ENCODE data around the gene RBM22. TPM values are rescaled to one million over a fixed set of nuclear protein-coding genes. Genes with fewer than 3 reads are reported as not detected.

Gene RBM22
- total and polyA plus RNA-seq, 2 of the 4 experiments (the other 2 are of a cell fraction), result 26.2 to 34.2 TPM

DNA sequence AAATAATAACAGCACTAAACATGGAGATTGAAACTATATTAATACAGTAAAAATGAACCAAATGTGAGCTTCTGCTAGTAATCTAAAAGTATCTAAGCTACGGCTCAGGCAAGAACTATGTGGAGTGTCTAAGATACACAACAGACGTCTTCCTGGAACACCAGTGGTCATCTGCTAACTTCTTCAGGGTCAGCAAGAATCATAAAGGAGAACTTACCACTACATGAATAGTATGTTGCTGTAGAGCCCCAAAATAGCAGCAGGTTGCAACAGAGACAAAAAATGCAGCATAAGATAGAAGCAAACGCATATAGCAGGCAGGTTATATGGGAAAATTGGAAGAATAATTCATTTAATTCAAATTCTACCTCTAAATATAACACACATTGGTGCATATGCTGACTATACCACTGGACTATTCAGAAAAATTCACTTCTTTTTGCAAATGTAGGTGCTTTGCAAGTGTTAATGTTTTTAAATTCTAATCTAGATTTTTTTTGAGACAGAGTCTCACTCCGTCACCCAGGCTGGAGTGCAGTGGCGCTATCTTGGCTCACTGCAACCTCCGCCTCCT lies 30.9 kb upstream of the RBM22 start:
- Histone ChIP-seq H3K18ac (ENCODE audit: low read depth, low read length) (no peak overlapping the region), H3K27me3 (ENCODE audit: control insufficient read depth, insufficient read depth, low read length) (no peaks in the 10 kb centered on the region), H2AK5ac (ENCODE audit: low read depth, low read length) (no peak overlapping the region), H3K56ac (ENCODE audit: extremely low read depth, insufficient read depth, low read length) (no peak overlapping the region), H2AFZ (replicated peaks; ENCODE audit: low read length, poor library complexity) (no peak overlapping the region), H3K4me3 (ENCODE audit: insufficient read depth, low read depth, low read length) (no peak overlapping the region), H2BK15ac (ENCODE audit: low read depth, low read length) (no peak overlapping the region), H4K8ac (ENCODE audit: low read depth in 2 of 2, low read length in 2 of 2) (no peak overlapping the region), H3K23ac (ENCODE audit: low read depth, low read length) (no peak overlapping the region), H4K5ac (ENCODE audit: low read depth, low read length) (no peak overlapping the region), H2BK5ac (ENCODE audit: low read depth, low read length, poor library complexity, severe bottlenecking) (no peak overlapping the region), H3K27ac (ENCODE audit: insufficient read depth, low read length) (no peak overlapping the region), H3K4me1 (ENCODE audit: control insufficient read depth, insufficient read depth, low read length) (no peaks in the 10 kb centered on the region), H3K4ac (ENCODE audit: low read depth, low read length) (no peak overlapping the region), H3K14ac (replicated peaks; ENCODE audit: low read depth, low read length) (no peak overlapping the region), H3K9me1 (ENCODE audit: insufficient read depth, low read length) (no peaks in the 10 kb centered on the region), H2BK120ac (ENCODE audit: low read depth, low read length) (no peak overlapping the region), H3K9ac (ENCODE audit: low read depth, low read length) (no peak overlapping the region), H2BK20ac (ENCODE audit: low read depth, low read length) (no peak overlapping the region), H3K4me2 (ENCODE audit: low read depth, low read length) (no peak overlapping the region), H2AK9ac (replicated peaks; ENCODE audit: low read depth, low read length, poor library complexity) (no peak overlapping the region), H4K91ac (ENCODE audit: insufficient read depth, low read depth, low read length) (no peak overlapping the region), H4K20me1 (ENCODE audit: insufficient read depth, low read length) (peaks cover 13% of the 10 kb centered on the region), H3K79me1 (ENCODE audit: low read depth in 1 of 2, low read length in 2 of 2) (peaks cover 26 to 28% of the 10 kb centered on the region in 2 experiments), H3K9me3 (ENCODE audit: control insufficient read depth, insufficient read depth, low read length) (peaks cover 4% of the 10 kb centered on the region; the same call in 1 of the 2 replicates), H3K36me3 (ENCODE audit: control insufficient read depth, insufficient read depth, low read length) (peaks cover 37% of the 10 kb centered on the region)
- BruUV-seq (replicated peaks), result no TSS peak
- dilution Hi-C loops (cut with HindIII; ENCODE audit: low sequenced_read_pairs, unreplicated experiment), result no loop called here
- DNase-seq (no peak), ATAC-seq (ENCODE audit: low read depth) (no peak)
- 93% methylated on average over 3 of the region's 6 CpGs; no CpG with 5 or more reads in 1 of the 2 experiments for WGBS, 2 experiments (ENCODE audit: extremely low coverage in 2 of 2, insufficient read length in 1 of 2)
- TF ChIP-seq POLR2A (IDR thresholded peaks at IDR 0.05; ENCODE audit: low read depth, low read length) (no peak), BHLHE40 (IDR thresholded peaks at IDR 0.05; ENCODE audit: low read depth, low read length) (no peak), MXI1 (IDR thresholded peaks at IDR 0.05; ENCODE audit: borderline replicate concordance, low read depth, low read length) (no peak), SMC3 (IDR thresholded peaks at IDR 0.05; ENCODE audit: low read depth, low read length) (no peak), RCOR1 (IDR thresholded peaks at IDR 0.05; ENCODE audit: insufficient replicate concordance, low read length) (no peak), MAZ (IDR thresholded peaks at IDR 0.05; ENCODE audit: borderline replicate concordance, low read depth, low read length) (no peak), CEBPB (IDR thresholded peaks at IDR 0.05; ENCODE audit: low read depth, low read length) (no peak), RFX5 (IDR thresholded peaks at IDR 0.05; ENCODE audit: low read depth, low read length) (no peak), RAD21 (IDR thresholded peaks at IDR 0.05; ENCODE audit: low read length) (no peak)
- TF ChIP-seq, protein P1, sequence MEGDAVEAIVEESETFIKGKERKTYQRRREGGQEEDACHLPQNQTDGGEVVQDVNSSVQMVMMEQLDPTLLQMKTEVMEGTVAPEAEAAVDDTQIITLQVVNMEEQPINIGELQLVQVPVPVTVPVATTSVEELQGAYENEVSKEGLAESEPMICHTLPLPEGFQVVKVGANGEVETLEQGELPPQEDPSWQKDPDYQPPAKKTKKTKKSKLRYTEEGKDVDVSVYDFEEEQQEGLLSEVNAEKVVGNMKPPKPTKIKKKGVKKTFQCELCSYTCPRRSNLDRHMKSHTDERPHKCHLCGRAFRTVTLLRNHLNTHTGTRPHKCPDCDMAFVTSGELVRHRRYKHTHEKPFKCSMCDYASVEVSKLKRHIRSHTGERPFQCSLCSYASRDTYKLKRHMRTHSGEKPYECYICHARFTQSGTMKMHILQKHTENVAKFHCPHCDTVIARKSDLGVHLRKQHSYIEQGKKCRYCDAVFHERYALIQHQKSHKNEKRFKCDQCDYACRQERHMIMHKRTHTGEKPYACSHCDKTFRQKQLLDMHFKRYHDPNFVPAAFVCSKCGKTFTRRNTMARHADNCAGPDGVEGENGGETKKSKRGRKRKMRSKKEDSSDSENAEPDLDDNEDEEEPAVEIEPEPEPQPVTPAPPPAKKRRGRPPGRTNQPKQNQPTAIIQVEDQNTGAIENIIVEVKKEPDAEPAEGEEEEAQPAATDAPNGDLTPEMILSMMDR (conservative IDR thresholded peaks at IDR 0.05; ENCODE audit: low read depth, low read length), result no peak
- TF ChIP-seq, protein P2, sequence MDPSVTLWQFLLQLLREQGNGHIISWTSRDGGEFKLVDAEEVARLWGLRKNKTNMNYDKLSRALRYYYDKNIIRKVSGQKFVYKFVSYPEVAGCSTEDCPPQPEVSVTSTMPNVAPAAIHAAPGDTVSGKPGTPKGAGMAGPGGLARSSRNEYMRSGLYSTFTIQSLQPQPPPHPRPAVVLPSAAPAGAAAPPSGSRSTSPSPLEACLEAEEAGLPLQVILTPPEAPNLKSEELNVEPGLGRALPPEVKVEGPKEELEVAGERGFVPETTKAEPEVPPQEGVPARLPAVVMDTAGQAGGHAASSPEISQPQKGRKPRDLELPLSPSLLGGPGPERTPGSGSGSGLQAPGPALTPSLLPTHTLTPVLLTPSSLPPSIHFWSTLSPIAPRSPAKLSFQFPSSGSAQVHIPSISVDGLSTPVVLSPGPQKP (IDR thresholded peaks at IDR 0.05; ENCODE audit: borderline replicate concordance, low read depth, low read length), result no peak
- intact Hi-C loops (cut with micrococcal nuclease), result loop anchor here (5.0 kb wide), 1 partner anchor 116 kb away; the partner anchor contains the start of gene IRGM
- ChIA-PET POLR2A (ENCODE audit: unreplicated experiment) (interaction anchor here (1.3 kb wide), 1 partner anchor 27 kb away, joined by 3 read pairs; the partner anchor contains the start of gene DCTN4), CTCF (no interaction called here)
- in situ Hi-C loops (cut with MboI; ENCODE audit: low sequenced_read_pairs), result no loop called here

All from IMR-90 (cell line).